NOMO-1 treated with DMSO at 0.1 percent for 48 hours (cell line): ENCODE data around the gene DST.
A peak's percentile ranks its signal among the peaks of the same experiment; 100 is the strongest.

Experiments used
- DNase-seq: peaks from one replicate; lab custom pipeline; 2025; ENCODE audit not compliant: unreplicated experiment; lab: John Stamatoyannopoulos, UW

DST gene

DNA sequence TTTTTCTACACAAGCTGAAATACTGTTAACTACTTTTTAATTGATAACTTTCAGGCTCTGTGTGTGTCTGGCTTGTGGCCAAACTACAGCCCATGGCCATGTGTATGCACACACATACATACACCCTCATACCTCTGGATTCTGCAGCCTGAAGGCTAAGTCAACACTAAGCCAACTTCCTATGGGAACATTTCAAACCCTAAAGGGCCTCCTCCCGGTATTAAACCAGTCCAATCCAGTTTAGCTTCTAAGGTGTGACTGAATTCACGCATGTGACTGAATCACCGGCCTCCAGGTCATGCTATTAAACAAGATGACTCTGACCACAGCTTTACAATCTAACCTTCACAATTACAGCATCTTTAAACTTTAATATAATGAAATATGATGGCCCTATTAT is 20.7 kb upstream of the DST start:
- no peak for DNase-seq

- DNase-seq: peak; percentile 26
These were observed 18.6 kb upstream of the DST start for GRCh38 chr6:56661338-56661737.

DNA sequence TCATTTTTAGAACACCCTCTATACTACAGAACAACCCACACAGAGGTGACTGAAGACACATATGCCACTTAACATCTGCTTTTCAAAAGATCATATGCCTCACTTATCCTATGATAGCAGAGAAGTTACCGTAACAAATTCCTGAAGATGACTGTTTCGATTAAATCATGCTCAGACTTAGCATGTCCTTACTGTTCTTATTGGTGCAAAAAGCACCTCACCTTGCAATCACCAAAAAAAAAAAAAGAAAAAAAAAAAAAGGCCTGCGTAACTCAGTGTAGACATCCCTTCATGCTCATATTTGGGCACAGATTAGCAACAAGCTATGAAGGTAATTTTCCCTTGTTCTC is 17.7 kb upstream of the DST start:
- no peak for DNase-seq

GRCh38 chr6:56659721-56660380 is 17.2 kb upstream of the DST start:
- DNase-seq: no peak

- no peak for DNase-seq
These were observed 15.6 kb upstream of the DST start for GRCh38 chr6:56658326-56658725.

- peak; percentile 37 for DNase-seq
These were observed 14.7 kb upstream of the DST start for GRCh38 chr6:56657354-56657753.

- no peak for DNase-seq
These were observed 13.8 kb upstream of the DST start for GRCh38 chr6:56656466-56656865.

DNA sequence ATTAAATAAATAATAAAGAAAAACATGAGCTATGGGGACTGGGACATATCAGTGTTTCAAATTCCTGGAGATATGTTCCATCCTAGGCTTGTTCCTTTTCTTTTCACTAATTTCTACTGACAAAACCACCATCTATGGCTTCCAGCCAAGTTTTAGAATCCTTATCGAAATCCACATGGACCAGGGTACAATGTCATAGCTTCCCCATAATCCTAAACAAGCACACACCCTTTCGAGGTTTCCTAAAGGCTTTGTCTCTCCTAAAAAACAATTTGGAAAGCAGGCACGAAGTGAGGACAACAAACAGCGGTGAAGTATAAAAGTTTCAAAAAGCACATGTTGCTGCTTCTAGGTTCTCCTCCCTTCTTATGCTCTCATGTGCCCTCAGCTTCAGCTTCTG is 13.3 kb upstream of the DST start:
- no peak for DNase-seq

DNA sequence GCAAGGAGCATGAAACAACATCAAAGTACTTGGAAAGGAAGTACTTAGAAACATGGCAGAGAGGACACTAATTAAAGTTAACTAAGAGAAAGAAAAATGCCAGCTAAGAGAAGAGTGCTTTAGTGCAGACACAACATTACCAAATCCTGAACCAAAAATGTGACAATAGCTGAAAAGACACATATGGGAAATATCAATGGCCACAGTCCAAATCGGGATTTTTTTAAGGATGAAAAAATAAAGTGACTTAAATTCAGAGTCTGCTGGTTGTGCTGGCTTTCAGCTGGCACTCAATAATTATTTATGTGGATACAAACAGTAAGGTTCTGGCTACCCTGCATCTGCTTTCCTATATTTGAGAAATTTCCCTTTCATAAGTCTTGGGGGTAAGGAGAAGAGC is 12.6 kb upstream of the DST start:
- DNase-seq: no peak

DNA sequence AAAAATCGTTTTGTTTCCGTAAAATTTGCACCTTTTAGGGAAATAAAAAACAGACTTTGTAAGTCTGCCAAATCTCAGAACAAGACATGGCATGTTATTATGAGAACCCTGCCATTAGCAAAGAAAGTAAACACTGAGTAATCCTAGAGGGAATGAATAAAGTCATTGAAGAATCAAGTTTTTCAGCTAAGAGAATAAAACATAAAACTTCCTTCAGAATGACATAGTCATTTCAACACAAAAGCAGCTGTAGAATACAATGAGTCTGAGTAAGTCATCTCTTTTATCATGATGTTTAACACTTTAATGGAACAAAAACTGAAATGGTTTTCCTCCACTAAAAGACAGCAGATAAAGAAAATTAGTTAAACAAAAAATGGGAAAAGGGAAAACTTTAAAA is 10.3 kb upstream of the DST start:
- no peak for DNase-seq

DNA sequence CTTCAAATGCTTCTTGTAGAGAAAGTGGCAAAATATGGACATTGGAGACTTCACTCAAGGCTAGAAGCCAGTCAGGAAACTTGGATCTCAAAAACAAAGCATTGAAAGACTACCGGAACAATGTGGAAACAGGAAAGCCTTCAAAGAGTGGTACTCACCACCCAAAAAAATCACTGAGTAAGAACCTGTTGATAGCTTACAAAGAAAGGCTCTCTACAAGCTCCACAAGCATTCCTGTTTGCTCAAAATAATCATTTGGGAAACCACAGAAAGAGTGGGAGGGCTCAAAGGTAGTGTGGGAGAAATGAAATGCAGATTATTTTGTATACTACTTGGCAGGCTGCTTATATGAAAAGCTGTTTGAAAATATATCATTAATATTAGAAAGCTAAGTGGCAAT is 9.5 kb upstream of the DST start:
- DNase-seq: no peak

- DNase-seq: no peak
These were observed 7.5 kb upstream of the DST start for GRCh38 chr6:56650191-56650590.

- DNase-seq: no peak
These were observed 7.1 kb upstream of the DST start for GRCh38 chr6:56649782-56650181.

DNA sequence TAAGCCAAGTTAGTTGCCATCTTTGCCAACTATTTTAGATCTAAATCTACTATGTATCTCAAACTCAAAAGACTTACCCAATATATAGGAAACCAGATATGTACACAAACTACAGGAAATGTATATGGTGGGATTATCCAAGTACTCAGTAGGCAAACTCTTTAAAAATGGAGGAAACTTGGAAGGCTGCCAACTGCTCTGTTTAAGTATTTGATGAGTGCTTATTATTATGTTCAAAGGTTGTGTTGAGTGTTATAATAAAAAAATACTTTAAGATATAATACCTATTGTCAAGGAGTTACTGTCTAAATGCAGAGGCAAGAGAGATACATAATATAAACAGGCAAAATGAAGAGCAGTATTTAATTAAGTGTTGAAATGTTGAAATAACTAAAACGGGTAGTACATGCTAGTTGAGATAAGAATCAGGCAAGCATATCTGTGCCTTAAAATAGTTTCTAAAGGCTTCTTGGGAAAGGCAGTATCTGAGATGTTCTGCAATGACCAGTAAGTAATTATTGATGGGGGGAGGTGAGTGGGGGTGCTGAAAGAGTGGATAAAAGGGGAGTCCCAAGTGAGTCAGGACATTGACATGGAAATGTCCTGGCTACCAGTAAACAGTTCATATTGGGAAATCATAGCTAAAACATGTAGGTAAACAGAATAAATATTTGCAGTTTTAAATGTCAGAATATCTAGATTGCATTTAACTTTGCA is 6.5 kb upstream of the DST start:
- DNase-seq: no peak

- no peak for DNase-seq
These were observed 4.6 kb upstream of the DST start for GRCh38 chr6:56647172-56647762.

GRCh38 chr6:56644366-56644765 is 1.7 kb upstream of the DST start:
- DNase-seq: no peak

DNA sequence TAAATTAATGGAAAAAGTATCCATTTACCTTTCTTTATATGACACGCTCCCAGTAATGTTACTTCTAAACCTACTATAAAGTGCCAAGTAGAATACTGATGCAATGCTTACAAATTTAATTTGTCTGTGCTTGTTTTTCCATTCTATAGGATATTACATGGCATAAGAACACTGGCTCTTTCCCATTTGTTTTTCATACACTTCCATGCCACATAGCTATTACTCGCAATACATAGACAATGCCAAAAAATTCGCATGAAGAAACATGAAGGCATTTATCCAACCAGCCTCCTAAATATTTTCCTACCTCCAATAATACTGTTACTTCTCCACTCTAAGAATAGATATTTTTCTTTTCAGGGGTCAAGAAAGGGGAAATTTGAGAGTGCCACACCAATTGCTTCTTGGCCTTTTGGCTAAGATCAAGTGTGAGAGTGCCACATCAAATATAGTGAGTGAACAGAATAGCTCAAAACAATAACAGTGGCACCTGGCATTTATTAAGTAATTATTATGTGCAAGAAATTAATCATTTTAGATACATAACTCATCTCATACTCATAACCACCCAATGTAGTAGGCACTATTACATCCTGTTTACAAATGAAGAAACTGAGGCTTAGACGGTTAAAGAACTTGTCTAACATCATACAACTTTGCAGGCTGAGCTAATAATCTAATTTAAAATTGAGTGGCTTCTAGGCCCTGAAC is 845 bp upstream of the DST start:
- no peak for DNase-seq

GRCh38 chr6:56640374-56640773 is 2.3 kb downstream of the DST start:
- no peak for DNase-seq

- no peak for DNase-seq
These were observed 3.9 kb downstream of the DST start for GRCh38 chr6:56638760-56639159.

GRCh38 chr6:56637640-56638039 is 5.0 kb downstream of the DST start:
- DNase-seq: peak; percentile 17

DNA sequence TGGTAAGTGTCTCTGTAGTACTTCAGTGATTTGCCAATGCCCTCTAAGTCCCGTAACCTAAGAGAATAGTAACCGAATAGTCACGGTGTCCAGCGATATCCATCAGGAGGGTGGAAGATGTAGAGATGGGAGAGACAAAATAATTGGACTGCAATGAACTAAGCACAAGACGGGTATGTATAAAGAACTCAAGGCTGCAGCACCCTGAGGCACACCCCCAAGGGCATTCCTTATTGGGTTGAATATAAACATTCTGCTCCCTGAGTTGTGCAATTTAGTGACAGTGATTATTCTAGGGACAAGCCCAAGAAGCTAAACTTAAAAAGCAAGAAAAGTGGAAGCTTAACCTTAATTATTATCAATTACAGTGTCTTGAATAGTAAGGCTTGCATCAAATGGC is 14.6 kb downstream of the DST start:
- DNase-seq: no peak

DNA sequence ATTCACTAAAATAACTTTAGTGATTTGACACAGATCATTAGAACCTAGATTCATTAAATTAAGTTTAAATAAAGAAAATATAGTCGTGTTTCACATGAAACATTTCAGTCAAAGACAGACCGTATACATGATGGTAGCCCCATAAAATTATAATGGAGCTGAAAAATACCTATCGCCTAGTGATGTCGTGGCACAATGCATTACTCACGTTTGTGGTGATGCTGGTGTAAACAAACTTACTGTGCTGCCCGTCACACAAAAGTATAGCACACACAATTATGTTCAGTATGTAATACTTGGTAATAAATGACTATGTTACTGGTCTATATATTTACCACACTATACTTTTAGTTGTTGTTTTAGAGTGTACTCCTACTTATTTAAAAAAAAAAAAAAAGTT is 17.3 kb downstream of the DST start:
- no peak for DNase-seq
